HepG2 (cell line): ENCODE results near the gene GALNT5. TPM values are rescaled to one million over a fixed set of nuclear protein-coding genes. Genes with fewer than 3 reads are reported as not detected.

Experiments
- ATAC-seq: fragments of 200-7000 bp; cut with Tn5 transposase; 3 replicates; pipeline ENCODE4 v1.9.1; 2020; ENCODE audit warnings: mild to moderate bottlenecking, moderate library complexity
- BruUV-seq: library from RNA; stranded (reverse); fragments of 400-500 nt; replicated peaks from 2 replicates; lab custom pipeline; 2021; lab: Mats Ljungman, UMichigan
- CTCF ChIA-PET: fragments of 300-600 bp; formaldehyde crosslinking; extraction: SDS; loops from one replicate; lab custom pipeline; 2021; ENCODE audit warnings: low total read pairs, inconsistent platforms, low intra/inter-chr PET ratio; lab: Yijun Ruan, JAX
- POLR2A ChIA-PET: fragments of 350-600 bp; sonication (Branson Sonifier 250); formaldehyde crosslinking; loops from one replicate; lab custom pipeline; 2020; ENCODE audit warnings: antibody characterized with exemption, inconsistent platforms; lab: Yijun Ruan, JAX
- DNase-seq: peaks from one replicate; pipeline ENCODE4 v3.0.0-alpha.2; 2015; ENCODE audit warnings: low spot score
- FAIRE-seq: peaks from 3 replicates; lab custom pipeline; 2011; peaks lifted over from hg19 to GRCh38; lab: Jason Lieb, UNC
- H2AFZ ChIP-seq: one replicate; pipeline ENCODE4 v1.6.1; 2011; ENCODE audit warnings: low read length, inconsistent platforms
- H3K27ac ChIP-seq: fragments of 300-600 bp; 3 replicates; pipeline ENCODE4 v1.8.0; 2011; ENCODE audit warnings: mixed run types, mild to moderate bottlenecking, mixed read lengths, low read length, inconsistent platforms; ENCODE audit not compliant: insufficient read depth; ENCODE audit errors: extremely low read length
- H3K27me3 ChIP-seq, 2 experiments: fragments of 200-600 bp in 1 of 2; 2 replicates in 1 of 2; 3 replicates in 1 of 2; pipeline versions ENCODE4 v1.6.0 to v1.8.0; 2011; ENCODE audit warnings: low read length in 2 of 2, mild to moderate bottlenecking in 2 of 2, moderate library complexity in 2 of 2, inconsistent platforms in 1 of 2; ENCODE audit not compliant: insufficient read depth in 2 of 2, control insufficient read depth in 1 of 2
- H3K36me3 ChIP-seq, 2 experiments: fragments of 200-600 bp in 1 of 2; replicated peaks in 1 of 2; 2 replicates in 1 of 2; 3 replicates in 1 of 2; pipeline versions ENCODE4 v1.5.1 to v1.8.0; 2011; ENCODE audit warnings: low read length in 2 of 2, inconsistent platforms in 1 of 2; ENCODE audit not compliant: insufficient read depth in 2 of 2, control insufficient read depth in 1 of 2
- H3K4me1 ChIP-seq: 2 replicates; pipeline ENCODE4 v1.5.1; 2012; ENCODE audit warnings: low read length, inconsistent platforms; ENCODE audit not compliant: insufficient read depth
- H3K4me2 ChIP-seq: 2 replicates; pipeline ENCODE4 v1.6.0; 2011; ENCODE audit warnings: low read depth, low read length, inconsistent platforms
- H3K4me3 ChIP-seq, 3 experiments: fragments of 200-600 bp in 1 of 3; sonication (generic), shearing (Covaris generic) in 1 of 3; replicated peaks in 1 of 3; 2 replicates each; pipeline ENCODE4 v1.5.1; 2011 to 2016; ENCODE audit warnings: low read length in 3 of 3, inconsistent platforms in 2 of 3, low read depth in 2 of 3, mild to moderate bottlenecking in 2 of 3, control low read depth in 1 of 3, mixed read lengths in 1 of 3; ENCODE audit not compliant: insufficient read depth in 1 of 3
- H3K79me2 ChIP-seq: one replicate; pipeline ENCODE4 v1.6.1; 2011; ENCODE audit warnings: low read length, inconsistent platforms; ENCODE audit not compliant: insufficient read depth
- H3K9ac ChIP-seq: 2 replicates; pipeline ENCODE4 v1.6.0; 2011; ENCODE audit warnings: mild to moderate bottlenecking, low read depth, low read length, inconsistent platforms; ENCODE audit not compliant: insufficient read depth
- H3K9me3 ChIP-seq: 2 replicates; pipeline ENCODE4 v1.5.1; 2012; ENCODE audit warnings: mild to moderate bottlenecking, low read length
- H4K20me1 ChIP-seq: 2 replicates; pipeline ENCODE4 v1.6.0; 2011; ENCODE audit warnings: inconsistent platforms, mild to moderate bottlenecking, low read length, moderate library complexity; ENCODE audit not compliant: insufficient read depth
- CCDC6 ChIP-seq: sonication (generic); formaldehyde crosslinking; IDR thresholded peaks from 2 replicates; pipeline ENCODE4 v1.8.1; 2022; ENCODE audit warnings: mild to moderate bottlenecking, missing genetic modification reagents, moderate library complexity
- CEBPB ChIP-seq: IDR thresholded peaks from 2 replicates; pipeline ENCODE4 v1.6.1; 2011; ENCODE audit warnings: low read depth, low read length, improper control_type of control experiment, borderline replicate concordance
- FOXK2 ChIP-seq: fragments of 450-650 bp; IDR thresholded peaks from 2 replicates; pipeline ENCODE4 v1.6.1; 2016
- KDM6A ChIP-seq: IDR thresholded peaks from 2 replicates; pipeline ENCODE4 v1.6.1; 2016; ENCODE audit warnings: low read depth
- KLF12 ChIP-seq: sonication (generic); formaldehyde crosslinking; IDR thresholded peaks from 2 replicates; pipeline ENCODE4 v1.4.0; 2020; ENCODE audit warnings: missing genetic modification reagents, borderline replicate concordance
- MTA3 ChIP-seq: sonication (generic); formaldehyde crosslinking; IDR thresholded peaks from 2 replicates; pipeline ENCODE4 v1.4.0; 2020; ENCODE audit warnings: missing genetic modification reagents
- SATB2 ChIP-seq: sonication (generic); formaldehyde crosslinking; IDR thresholded peaks from 2 replicates; pipeline ENCODE4 v1.5.0; 2020; ENCODE audit warnings: missing genetic modification reagents
- SNRNP70 ChIP-seq: fragments of 200-400 bp; formaldehyde crosslinking; IDR thresholded peaks from 2 replicates; pipeline ENCODE4 v1.6.1; 2017; ENCODE audit warnings: mild to moderate bottlenecking, low read depth, low read length, moderate library complexity
- STAT5B ChIP-seq: sonication (generic); formaldehyde crosslinking; IDR thresholded peaks from 2 replicates; pipeline ENCODE4 v1.4.0; 2020; ENCODE audit warnings: missing genetic modification reagents
- ZFP82 ChIP-seq: sonication (generic); formaldehyde crosslinking; IDR thresholded peaks from 2 replicates; pipeline ENCODE4 v1.5.1; 2020; ENCODE audit warnings: mild to moderate bottlenecking, missing genetic modification reagents, borderline replicate concordance
- ZFP90 ChIP-seq: sonication (generic); formaldehyde crosslinking; IDR thresholded peaks from 2 replicates; pipeline ENCODE4 v1.8.0; 2022; ENCODE audit warnings: missing genetic modification reagents, mild to moderate bottlenecking, inconsistent platforms, borderline replicate concordance
- ZKSCAN1 ChIP-seq: fragments of 150-350 bp; IDR thresholded peaks from 2 replicates; pipeline ENCODE4 v1.6.1; 2014; ENCODE audit warnings: low read length
- ZNF121 ChIP-seq: sonication (generic); formaldehyde crosslinking; IDR thresholded peaks from 2 replicates; pipeline ENCODE4 v1.5.0; 2020; ENCODE audit warnings: mild to moderate bottlenecking, missing genetic modification reagents
- ZNF317 ChIP-seq: sonication (generic); formaldehyde crosslinking; IDR thresholded peaks from 2 replicates; pipeline ENCODE4 v1.5.0; 2020; ENCODE audit warnings: mild to moderate bottlenecking, missing genetic modification reagents
- ZNF432 ChIP-seq: sonication (generic); formaldehyde crosslinking; IDR thresholded peaks from 2 replicates; pipeline ENCODE4 v1.5.0; 2020; ENCODE audit warnings: missing genetic modification reagents, mild to moderate bottlenecking, borderline replicate concordance
- ZNF746 ChIP-seq: sonication (generic); formaldehyde crosslinking; IDR thresholded peaks from 2 replicates; pipeline ENCODE4 v1.8.0; 2022; ENCODE audit warnings: mild to moderate bottlenecking, missing genetic modification reagents
- ZNF800 ChIP-seq: sonication (generic); formaldehyde crosslinking; IDR thresholded peaks from 2 replicates; pipeline ENCODE4 v1.4.0; 2020; ENCODE audit warnings: missing genetic modification reagents
- WGBS: methylation state at CpG from one replicate; pipeline ENCODE4 v1.1.6; 2017; ENCODE audit warnings: low lambda C conversion rate; 5-methylcytosine and 5-hydroxymethylcytosine counted together
- in situ Hi-C: cut with HindIII; loops from 2 replicates; pipeline ENCODE4 v1.10.0; 2017; ENCODE audit warnings: low pct_unique_long_range_greater_than_20kb; ENCODE audit not compliant: extremely low pct_ligation_motif_present
- intact Hi-C: fragments of 100-400 bp; cut with micrococcal nuclease; formaldehyde crosslinking; loops from one replicate; pipeline ENCODE4 v1.10.0; 2022; ENCODE audit not compliant: unreplicated experiment
- polyA plus RNA-seq, 8 experiments: library from polyadenylated mRNA; depleted of rRNA in 3 of 8; stranded (reverse) in 7 of 8; unstranded in 1 of 8; fragments of >200 nt; fragmentation: Illumina TruSeq in 4 of 8; extraction: Trizol in 4 of 8; gene quantifications; 2 replicates each; pipeline versions ENCODE4 v1.2.1 to v1.2.3, GENCODE V29; 2011 to 2016; ENCODE audit warnings: low read depth in 4 of 8, missing spikeins in 1 of 8, mixed read lengths in 1 of 8; ENCODE audit not compliant: insufficient read depth in 1 of 8
- total RNA-seq, 5 experiments: library from RNA; depleted of rRNA; stranded (reverse); fragments of >200 nt; fragmentation: Illumina TruSeq; extraction: Trizol; gene quantifications; 2 replicates each; pipeline ENCODE4 v1.2.3, GENCODE V29; 2016; ENCODE audit warnings: low read depth in 1 of 5
- TF ChIP-seq, protein P1 (sequence below): sonication (generic); formaldehyde crosslinking; IDR thresholded peaks from 2 replicates; pipeline ENCODE4 v1.4.0; 2020; ENCODE audit warnings: mild to moderate bottlenecking, missing genetic modification reagents

The GALNT5 gene
- total and polyA plus RNA-seq, 2 of the 13 experiments (the other 11 are each of a cell fraction or from before 2014, with no cell fraction given) = not detected

DNA sequence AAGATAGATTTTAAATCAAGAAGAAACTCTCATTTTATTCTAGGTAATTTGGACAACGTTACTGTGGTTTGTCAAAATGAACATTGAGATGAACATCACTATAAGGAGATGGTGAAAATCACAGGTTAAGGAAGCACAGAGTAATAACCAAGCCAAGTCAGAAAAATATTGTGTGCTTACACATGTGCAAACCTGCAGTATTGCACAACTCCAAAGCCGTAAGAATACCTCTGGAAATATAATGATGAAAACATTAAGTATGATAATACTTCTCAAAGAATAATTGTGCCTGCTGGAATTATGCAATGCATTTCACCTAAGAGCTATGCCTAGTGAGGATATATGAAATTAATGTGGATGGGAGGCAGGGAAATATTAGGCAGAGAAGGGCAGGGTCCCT lies 21.1 kb upstream of the GALNT5 start:
- no peaks in the 10 kb centered on the region for H4K20me1 ChIP-seq
- H3K27me3 ChIP-seq = no peaks in the 10 kb centered on the region
- no peaks in the 10 kb centered on the region for H3K36me3 ChIP-seq
- H3K4me1 ChIP-seq = no peaks in the 10 kb centered on the region
- ATAC-seq (no peak), DNase-seq (no peak), FAIRE-seq (no peak)
- WGBS = 1% methylated on average over 2 of the region's 2 CpGs
- BruUV-seq = no TSS peak
- no peak overlapping the region for H3K4me2 ChIP-seq
- in situ Hi-C loops (no loop called here), intact Hi-C loops (no loop called here)
- ChIA-PET CTCF (no interaction called here), POLR2A (no interaction called here)
- no peaks in the 10 kb centered on the region for H3K9me3 ChIP-seq
- no peak overlapping the region for H3K4me3 ChIP-seq
- no peak overlapping the region for H2AFZ ChIP-seq
- H3K9ac ChIP-seq = no peak overlapping the region
- TF ChIP-seq CEBPB = peak; percentile 77
- no peak for TF ChIP-seq ZNF317 (CRISPR knock-in tag)
- H3K79me2 ChIP-seq = no peaks in the 10 kb centered on the region
- no peak overlapping the region for H3K27ac ChIP-seq

DNA sequence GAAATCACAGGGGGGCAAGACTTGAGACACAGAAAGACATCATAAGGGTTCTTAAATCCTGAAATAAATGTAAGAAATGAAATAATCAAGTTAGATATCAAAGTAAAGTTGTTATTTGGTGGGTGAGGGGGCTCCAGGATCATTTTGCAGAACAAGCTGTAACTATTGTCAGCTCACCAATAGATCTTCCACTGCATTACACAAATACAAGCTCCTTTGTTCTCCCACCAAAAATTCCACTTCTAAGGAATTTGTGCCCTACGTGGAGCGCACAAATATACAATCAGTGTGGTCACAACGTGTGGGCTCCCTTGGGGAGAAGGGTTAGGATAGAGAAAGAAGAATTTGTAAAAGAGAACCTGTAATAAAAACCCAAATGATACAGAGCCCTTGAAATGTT lies 19.2 kb upstream of the GALNT5 start:
- POLR2A ChIA-PET = no interaction called here
- intact Hi-C loops = no loop called here
- no peak for TF ChIP-seq ZNF800
- no peak for TF ChIP-seq KDM6A (CRISPR knock-in tag)
- TF ChIP-seq, protein P1, sequence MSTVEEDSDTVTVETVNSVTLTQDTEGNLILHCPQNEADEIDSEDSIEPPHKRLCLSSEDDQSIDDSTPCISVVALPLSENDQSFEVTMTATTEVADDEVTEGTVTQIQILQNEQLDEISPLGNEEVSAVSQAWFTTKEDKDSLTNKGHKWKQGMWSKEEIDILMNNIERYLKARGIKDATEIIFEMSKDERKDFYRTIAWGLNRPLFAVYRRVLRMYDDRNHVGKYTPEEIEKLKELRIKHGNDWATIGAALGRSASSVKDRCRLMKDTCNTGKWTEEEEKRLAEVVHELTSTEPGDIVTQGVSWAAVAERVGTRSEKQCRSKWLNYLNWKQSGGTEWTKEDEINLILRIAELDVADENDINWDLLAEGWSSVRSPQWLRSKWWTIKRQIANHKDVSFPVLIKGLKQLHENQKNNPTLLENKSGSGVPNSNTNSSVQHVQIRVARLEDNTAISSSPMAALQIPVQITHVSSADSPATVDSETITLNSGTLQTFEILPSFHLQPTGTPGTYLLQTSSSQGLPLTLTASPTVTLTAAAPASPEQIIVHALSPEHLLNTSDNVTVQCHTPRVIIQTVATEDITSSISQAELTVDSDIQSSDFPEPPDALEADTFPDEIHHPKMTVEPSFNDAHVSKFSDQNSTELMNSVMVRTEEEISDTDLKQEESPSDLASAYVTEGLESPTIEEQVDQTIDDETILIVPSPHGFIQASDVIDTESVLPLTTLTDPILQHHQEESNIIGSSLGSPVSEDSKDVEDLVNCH = no peak
- TF ChIP-seq ZFP90 (CRISPR knock-in tag) = no peak
- TF ChIP-seq ZFP82 (CRISPR knock-in tag) = no peak
- no peak for TF ChIP-seq CCDC6 (CRISPR knock-in tag)
- no peak for TF ChIP-seq SATB2
- no peak for TF ChIP-seq MTA3
- TF ChIP-seq FOXK2 = no peak
- no peak for TF ChIP-seq KLF12 (CRISPR knock-in tag)
- no peak for TF ChIP-seq ZNF746 (CRISPR knock-in tag)
- no peak for TF ChIP-seq STAT5B
- no peak for TF ChIP-seq SNRNP70
- TF ChIP-seq ZNF121 (CRISPR knock-in tag) = no peak
- TF ChIP-seq ZKSCAN1 = no peak
- TF ChIP-seq ZNF432 (CRISPR knock-in tag) = no peak

More for the DNA sequence above, 19.2 kb upstream of the GALNT5 start:
- WGBS = 6% methylated on average over 3 of the region's 3 CpGs
- Histone ChIP-seq H3K4me1 (no peaks in the 10 kb centered on the region), H3K9me3 (no peaks in the 10 kb centered on the region), H2AFZ (no peak overlapping the region), H3K27ac (no peak overlapping the region), H3K9ac (no peak overlapping the region), H3K27me3 (no peaks in the 10 kb centered on the region), H3K4me3 (no peak overlapping the region), H3K79me2 (no peaks in the 10 kb centered on the region), H4K20me1 (no peaks in the 10 kb centered on the region), H3K36me3 (no peaks in the 10 kb centered on the region), H3K4me2 (no peak overlapping the region)
- in situ Hi-C loops = no loop called here
- DNase-seq (no peak), ATAC-seq (no peak), FAIRE-seq (no peak)
- BruUV-seq = no TSS peak
- CTCF ChIA-PET = no interaction called here
